Sigmoid colon (tissue), 7 donors: ENCODE results near the gene BCAS3. TPM values are rescaled to one million over a fixed set of nuclear protein-coding genes. Genes with fewer than 3 reads are reported as not detected.
"Not testable (repeated sequence)": the region's sequence is repeated elsewhere in the genome, so short reads cannot be mapped to it uniquely, and the experiment has no call there.

Source experiments
- DNase-seq: peaks from one replicate; pipeline ENCODE4 v3.0.0-alpha.2; 2019
- H3K27ac ChIP-seq, 4 donors: fragments of 200-600 bp; sonication (generic); one replicate each; pipeline ENCODE4 v1.5.1; 2016 to 2019; ENCODE audit warnings: mild to moderate bottlenecking in 1 of 4
- H3K27me3 ChIP-seq, 3 donors: fragments of 200-600 bp; sonication (generic); one replicate each; pipeline ENCODE4 v1.5.1; 2019; ENCODE audit warnings: mild to moderate bottlenecking in 1 of 3
- H3K36me3 ChIP-seq, 4 donors: fragments of 200-600 bp; sonication (generic); one replicate each; pipeline ENCODE4 v1.5.1; 2016 to 2019
- H3K4me1 ChIP-seq, 4 donors: fragments of 200-600 bp; sonication (generic); one replicate each; pipeline ENCODE4 v1.5.1; 2017 to 2019
- H3K4me3 ChIP-seq, 4 donors: fragments of 200-600 bp; sonication (generic); one replicate each; pipeline ENCODE4 v1.5.1; 2017 to 2019; ENCODE audit warnings: mild to moderate bottlenecking in 2 of 4, moderate library complexity in 1 of 4
- H3K9me3 ChIP-seq, 4 donors: fragments of 200-600 bp in 3 of 4; sonication (generic) in 3 of 4; one replicate each; pipeline versions ENCODE4 v1.5.1 to v1.6.1; 2013 to 2019
- EP300 ChIP-seq, 4 donors: sonication (generic); formaldehyde crosslinking; IDR thresholded peaks; one replicate each; pipeline ENCODE4 v1.6.1; 2017; ENCODE audit warnings: antibody characterized with exemption in 4 of 4
- POLR2A ChIP-seq, 2 donors: fragments of 450-650 bp; IDR thresholded peaks; one replicate each; pipeline ENCODE4 v1.6.1; 2016; ENCODE audit warnings: antibody characterized with exemption in 2 of 2, mild to moderate bottlenecking in 2 of 2, moderate library complexity in 2 of 2
- POLR2AphosphoS5 ChIP-seq, 4 donors: sonication (generic); formaldehyde crosslinking; IDR thresholded peaks; one replicate each; pipeline ENCODE4 v1.6.1; 2017; ENCODE audit warnings: antibody characterized with exemption in 4 of 4
- WGBS, 2 donors: extraction: QIAGEN DNeasy Blood & Tissue Kit; methylation state at CpG; one replicate each; pipeline ENCODE4 v1.1.7; 2013; 5-methylcytosine and 5-hydroxymethylcytosine counted together
- intact Hi-C: fragments of 100-400 bp; cut with DNase I; formaldehyde crosslinking; loops from one replicate; pipeline ENCODE4 v1.15.1; 2023
- polyA plus RNA-seq, 3 donors: library from polyadenylated mRNA; stranded (reverse); fragments of 200-250 nt; gene quantifications; one replicate each; pipeline ENCODE4 v1.2.3, GENCODE V29; 2013
- small RNA-seq, 3 donors: library from RNA; depleted of rRNA; stranded (forward); fragments of <200 nt; gene quantifications; one replicate each; pipeline ENCODE3, GENCODE V24; 2016
- total RNA-seq, 4 donors: library from RNA; depleted of rRNA; stranded (reverse); fragments of >200 nt; gene quantifications; one replicate each; pipeline ENCODE4 v1.1.0, GENCODE V29; 2016
- TF ChIP-seq, protein P1 (sequence below), 4 experiments: fragments of 450-650 bp in 3 of 4; fragments of 200-600 bp in 1 of 4; IDR thresholded peaks; one replicate each; pipeline ENCODE4 v1.5.1; 2016 to 2019; ENCODE audit warnings: antibody characterized with exemption in 4 of 4, mild to moderate bottlenecking in 3 of 4, moderate library complexity in 2 of 4
- donor health status: healthy with polysubstance abuse.
- donor health status: Bipolar disorder and iron deficiency.
- donor health status: healthy.

Gene BCAS3
- total and polyA plus RNA-seq, 7 donors = 6.3 to 38.5 (median 28.5) TPM

DNA sequence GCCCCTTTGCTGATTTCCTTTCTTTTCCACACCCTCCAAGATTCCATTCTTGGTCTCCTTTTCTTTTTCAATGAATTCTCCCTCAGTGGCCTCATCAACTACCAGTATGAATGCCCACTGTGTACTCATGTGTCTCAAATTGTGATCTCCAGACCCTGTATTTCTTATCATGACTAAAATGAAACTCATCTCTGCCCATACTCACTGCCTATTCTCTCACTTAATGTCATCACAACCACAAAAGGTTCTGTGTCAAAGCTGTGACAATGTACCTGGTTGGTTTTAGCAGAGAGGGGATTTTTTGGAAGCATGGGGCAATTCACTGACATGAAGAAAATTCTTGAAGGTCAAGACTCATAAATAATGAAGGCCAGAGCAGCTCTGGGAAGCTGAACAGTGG, 763.0 kb downstream of the BCAS3 start:
- Histone ChIP-seq H3K4me1 (no peaks in the 10 kb centered on the region), H3K36me3 (no peaks in the 10 kb centered on the region), H3K27ac (no peak overlapping the region), H3K9me3 (peaks cover 0 to 6% (median 2%) of the 10 kb centered on the region in 4 donors), H3K4me3 (no peak overlapping the region), H3K27me3 (peaks cover 0 to 31% (median 12%) of the 10 kb centered on the region in 3 donors)
- no peak for DNase-seq
- TF ChIP-seq EP300 (IDR thresholded peaks at IDR 0.05) = no peak
- intact Hi-C loops = no loop called here

DNA sequence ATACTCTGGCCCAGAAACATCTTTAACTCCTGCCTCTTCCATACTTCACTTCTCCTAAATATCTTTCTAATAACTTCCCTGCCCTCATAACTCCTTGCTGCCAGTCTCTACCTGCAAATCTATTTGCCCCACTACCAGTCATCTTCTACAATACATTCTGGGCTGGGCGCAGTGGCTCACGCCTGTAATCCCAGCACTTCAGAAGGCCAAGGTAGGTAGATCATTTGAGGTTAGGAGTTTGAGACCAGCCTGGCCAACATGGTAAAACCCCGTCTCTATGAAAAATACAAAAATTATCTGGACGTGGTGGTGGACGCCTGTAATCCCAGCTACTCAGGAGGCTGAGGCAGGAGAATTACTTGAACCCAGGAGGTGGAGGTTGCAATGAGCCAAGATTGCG, 763.9 kb downstream of the BCAS3 start:
- H3K27me3 ChIP-seq = peaks cover 0 to 39% (median 12%) of the 10 kb centered on the region in 3 donors
- H3K4me1 ChIP-seq, H3K36me3 ChIP-seq, DNase-seq, intact Hi-C loops, H3K9me3 ChIP-seq, H3K4me3 ChIP-seq, H3K27ac ChIP-seq: not testable (repeated sequence)
- WGBS, 2 donors = 95 to 96% methylated on average over 6 of the region's 6 CpGs

DNA sequence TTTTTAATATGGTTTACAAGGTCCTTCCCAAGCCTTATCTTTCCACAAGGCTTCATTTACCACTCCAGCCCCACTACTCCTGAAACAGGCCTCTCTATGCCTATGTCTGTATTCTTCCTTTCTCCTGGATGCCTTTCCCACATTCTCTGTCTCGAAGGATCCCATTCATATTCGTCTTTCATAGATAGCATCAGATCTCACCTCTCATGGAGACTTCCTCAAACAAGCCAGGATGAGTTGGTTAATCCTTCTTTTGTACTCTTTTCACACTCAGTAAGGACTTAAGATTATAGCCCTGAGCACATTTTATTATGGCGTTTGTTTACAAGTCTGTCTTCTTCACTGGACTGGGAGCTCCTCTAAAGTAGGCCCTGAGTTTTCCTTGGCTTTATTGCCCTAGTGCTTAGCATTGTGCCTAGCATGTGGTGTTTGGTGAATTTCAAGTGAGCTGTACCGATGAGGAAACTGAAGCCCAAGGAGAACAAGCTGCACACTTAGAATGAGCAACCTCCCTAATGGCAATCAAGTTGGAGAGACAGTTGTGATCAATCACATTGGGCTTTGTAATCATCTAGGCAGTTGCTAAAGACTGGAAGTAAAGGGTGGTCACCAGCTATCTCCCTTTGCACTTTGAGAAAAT, 764.6 kb downstream of the BCAS3 start:
- peaks cover 0 to 5% (median under 1%) of the 10 kb centered on the region in 4 donors for H3K9me3 ChIP-seq
- WGBS, 2 donors = 70 to 76% methylated on average over 4 of the region's 4 CpGs
- intact Hi-C loops = no loop called here

More for the DNA sequence above, 764.6 kb downstream of the BCAS3 start:
- no peak overlapping the region for H3K27ac ChIP-seq
- H3K4me1 ChIP-seq = no peaks in the 10 kb centered on the region
- no peak overlapping the region for H3K4me3 ChIP-seq
- H3K36me3 ChIP-seq = no peaks in the 10 kb centered on the region
- no peak for TF ChIP-seq EP300 (IDR thresholded peaks at IDR 0.05)
- no peak for TF ChIP-seq POLR2AphosphoS5 (IDR thresholded peaks at IDR 0.05)
- TF ChIP-seq POLR2A (IDR thresholded peaks at IDR 0.05) = no peak
- TF ChIP-seq, protein P1, sequence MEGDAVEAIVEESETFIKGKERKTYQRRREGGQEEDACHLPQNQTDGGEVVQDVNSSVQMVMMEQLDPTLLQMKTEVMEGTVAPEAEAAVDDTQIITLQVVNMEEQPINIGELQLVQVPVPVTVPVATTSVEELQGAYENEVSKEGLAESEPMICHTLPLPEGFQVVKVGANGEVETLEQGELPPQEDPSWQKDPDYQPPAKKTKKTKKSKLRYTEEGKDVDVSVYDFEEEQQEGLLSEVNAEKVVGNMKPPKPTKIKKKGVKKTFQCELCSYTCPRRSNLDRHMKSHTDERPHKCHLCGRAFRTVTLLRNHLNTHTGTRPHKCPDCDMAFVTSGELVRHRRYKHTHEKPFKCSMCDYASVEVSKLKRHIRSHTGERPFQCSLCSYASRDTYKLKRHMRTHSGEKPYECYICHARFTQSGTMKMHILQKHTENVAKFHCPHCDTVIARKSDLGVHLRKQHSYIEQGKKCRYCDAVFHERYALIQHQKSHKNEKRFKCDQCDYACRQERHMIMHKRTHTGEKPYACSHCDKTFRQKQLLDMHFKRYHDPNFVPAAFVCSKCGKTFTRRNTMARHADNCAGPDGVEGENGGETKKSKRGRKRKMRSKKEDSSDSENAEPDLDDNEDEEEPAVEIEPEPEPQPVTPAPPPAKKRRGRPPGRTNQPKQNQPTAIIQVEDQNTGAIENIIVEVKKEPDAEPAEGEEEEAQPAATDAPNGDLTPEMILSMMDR (IDR thresholded peaks at IDR 0.05) = no peak
- no peak for DNase-seq
- peaks cover 0 to 47% (median 12%) of the 10 kb centered on the region in 3 donors for H3K27me3 ChIP-seq

Small RNA genes within 50 kb of the gene (small RNA-seq; reads per million reads assigned to genes)
- gene RF00019 (0 reads per million in 3 donors), gene RN7SL448P (0 reads per million in 3 donors), gene RN7SL606P (0 reads per million in 3 donors), gene RNU6-623P (0 reads per million in 3 donors)

Other genes with a start within 250 kb of the BCAS3 start
- gene APPBP2, start 151.6 kb upstream of the BCAS3 start, total RNA-seq = 10 to 100 TPM; 26.2 to 36.0 (median 33.8) TPM
- 1 to 10 TPM; 7.9 to 9.3 (median 8.4) TPM for gene APPBP2, start 151.6 kb upstream of the BCAS3 start, polyA plus RNA-seq
- gene PPM1D, start 77.7 kb upstream of the BCAS3 start, total RNA-seq = 10 to 100 TPM in 2 of 4 donors, 1 to 10 TPM in 2; 9.6 to 13.8 (median 10.6) TPM
- 1 to 10 TPM; 5.4 to 7.6 (median 6.2) TPM for gene PPM1D, start 77.7 kb upstream of the BCAS3 start, polyA plus RNA-seq